Activated gamma-delta T cell (primary cell): ENCODE data around the gene CDH11.

ENCODE experiments used
- DNase-seq: peaks from one replicate; lab custom pipeline; 2025; lab: John Stamatoyannopoulos, UW

The CDH11 gene

GRCh38 chr16:65116818-65117430 lies 4.9 kb downstream of the CDH11 start:
- DNase-seq: no peak

GRCh38 chr16:65116216-65116615 lies 5.6 kb downstream of the CDH11 start:
- DNase-seq: no peak

GRCh38 chr16:65114527-65114926 lies 7.3 kb downstream of the CDH11 start:
- DNase-seq: no peak

GRCh38 chr16:65113441-65113840 lies 8.4 kb downstream of the CDH11 start:
- no peak for DNase-seq

GRCh38 chr16:65111306-65111705 lies 10.6 kb downstream of the CDH11 start:
- no peak for DNase-seq

GRCh38 chr16:65106757-65107156 lies 15.1 kb downstream of the CDH11 start:
- no peak for DNase-seq

GRCh38 chr16:65105171-65105570 lies 16.7 kb downstream of the CDH11 start:
- no peak for DNase-seq

- no peak for DNase-seq
Measured at GRCh38 chr16:65104471-65104870, 17.4 kb downstream of the CDH11 start.

- DNase-seq: no peak
Measured at GRCh38 chr16:65102326-65102725, 19.5 kb downstream of the CDH11 start.

GRCh38 chr16:65101009-65101408 lies 20.9 kb downstream of the CDH11 start:
- DNase-seq: no peak

GRCh38 chr16:65099607-65100006 lies 22.3 kb downstream of the CDH11 start:
- DNase-seq: no peak

- DNase-seq: no peak
Measured at GRCh38 chr16:65098916-65099315, 22.9 kb downstream of the CDH11 start.

- no peak for DNase-seq
Measured at GRCh38 chr16:65097296-65097695, 24.6 kb downstream of the CDH11 start.

GRCh38 chr16:65095906-65096305 lies 26.0 kb downstream of the CDH11 start:
- no peak for DNase-seq

- DNase-seq: no peak
Measured at GRCh38 chr16:65095090-65095728, 26.7 kb downstream of the CDH11 start.

GRCh38 chr16:65094009-65094408 lies 27.9 kb downstream of the CDH11 start:
- DNase-seq: no peak

- DNase-seq: no peak
Measured at GRCh38 chr16:65083164-65083857, 38.6 kb downstream of the CDH11 start.

GRCh38 chr16:65079549-65079948 lies 42.3 kb downstream of the CDH11 start:
- DNase-seq: no peak

- DNase-seq: no peak
Measured at GRCh38 chr16:65077181-65077580, 44.7 kb downstream of the CDH11 start.

- no peak for DNase-seq
Measured at GRCh38 chr16:65075877-65076276, 46.0 kb downstream of the CDH11 start.

GRCh38 chr16:65071433-65072311 lies 50.2 kb downstream of the CDH11 start:
- DNase-seq: no peak

- no peak for DNase-seq
Measured at GRCh38 chr16:65070831-65071432, 50.9 kb downstream of the CDH11 start.
